HG02852 (cell line): ENCODE measurements around the gene RNF34.
A peak's percentile ranks its signal among the peaks of the same experiment; 100 is the strongest.

Experiments
- ATAC-seq: cut with Tn5 transposase; IDR thresholded peaks from one replicate; pipeline ENCODE4 v1.9.1; 2021; ENCODE audit warnings: mild to moderate bottlenecking, moderate library complexity; ENCODE audit not compliant: unreplicated experiment

RNF34 gene

DNA sequence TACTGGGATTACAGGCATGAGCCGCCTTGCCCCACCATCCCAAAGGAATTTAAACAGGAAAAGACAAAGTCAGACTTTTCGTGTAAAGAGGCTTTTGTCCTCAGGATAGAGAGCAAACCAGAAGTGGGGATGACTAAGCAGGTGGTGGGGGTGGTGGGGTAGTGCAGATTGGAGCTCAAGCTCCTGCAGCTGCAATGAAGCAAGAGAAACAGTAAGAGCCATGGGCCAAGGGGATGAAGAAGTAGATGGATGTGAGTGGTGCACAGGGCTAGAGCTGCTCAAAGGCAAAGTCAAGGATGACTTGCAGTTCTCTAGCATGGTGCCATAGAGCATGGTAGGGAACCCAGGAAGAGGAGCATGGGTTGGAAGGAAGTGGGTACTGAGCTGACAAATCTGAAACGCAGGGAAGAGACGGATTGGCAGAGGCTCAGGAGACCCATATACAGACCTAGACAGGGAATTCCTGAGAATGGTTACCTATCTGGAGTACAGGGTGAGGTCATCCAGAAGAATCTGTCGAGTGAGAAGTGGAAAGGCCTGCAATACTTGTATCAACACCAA lies 11.4 kb upstream of the RNF34 start:
- ATAC-seq = no peak

DNA sequence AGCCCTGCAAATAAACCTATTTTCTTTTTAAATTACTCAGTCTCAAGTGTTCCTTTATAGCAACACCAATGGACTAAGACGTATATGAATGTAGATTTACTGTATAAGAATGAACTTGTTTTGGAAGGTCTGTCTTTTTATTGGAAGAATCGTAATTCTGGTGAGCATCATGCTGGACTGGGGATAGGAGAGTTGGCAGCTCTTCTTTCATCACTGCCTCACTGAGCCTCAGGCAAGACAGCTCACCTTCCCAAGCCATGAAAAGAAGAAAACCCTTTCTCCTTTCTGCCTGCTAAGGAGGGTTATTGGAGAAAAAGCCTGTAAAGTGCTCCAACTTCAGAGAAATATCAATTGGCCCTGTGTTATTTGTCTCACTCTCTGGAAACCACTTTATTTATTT lies 9.1 kb upstream of the RNF34 start:
- ATAC-seq = no peak

DNA sequence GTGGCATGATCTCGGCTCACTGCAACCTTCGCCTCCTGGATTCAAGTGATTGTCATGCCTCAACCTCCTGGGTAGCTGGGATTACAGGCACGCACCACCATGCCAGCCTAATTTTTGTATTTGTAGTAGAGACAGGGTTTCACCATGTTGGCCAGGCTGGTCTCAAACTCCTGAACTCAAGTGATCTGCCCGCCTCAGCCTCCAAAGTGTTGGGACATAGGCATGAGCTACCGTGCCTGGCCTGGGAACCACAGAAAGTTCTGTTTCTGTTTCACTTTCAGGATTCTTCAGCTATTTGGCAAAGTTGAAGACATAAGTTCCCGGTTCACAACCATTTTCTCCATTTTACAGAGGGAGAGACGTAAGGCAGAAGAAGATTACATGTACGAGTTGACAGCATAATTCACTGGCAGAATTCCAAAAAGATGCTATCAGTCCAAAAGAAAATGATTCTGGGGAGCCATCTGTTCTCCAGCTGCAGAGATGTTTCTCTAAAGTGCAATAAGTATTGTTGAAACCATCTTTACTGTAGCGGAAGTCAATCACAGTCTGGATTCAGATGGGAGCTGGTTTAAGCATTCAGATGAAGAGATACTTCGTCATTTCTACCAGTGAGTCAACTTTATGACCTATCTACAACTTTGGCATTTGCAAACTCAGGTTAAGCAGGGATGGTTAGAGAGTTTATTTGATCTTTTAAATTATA lies 8.1 kb upstream of the RNF34 start:
- ATAC-seq = no peak

DNA sequence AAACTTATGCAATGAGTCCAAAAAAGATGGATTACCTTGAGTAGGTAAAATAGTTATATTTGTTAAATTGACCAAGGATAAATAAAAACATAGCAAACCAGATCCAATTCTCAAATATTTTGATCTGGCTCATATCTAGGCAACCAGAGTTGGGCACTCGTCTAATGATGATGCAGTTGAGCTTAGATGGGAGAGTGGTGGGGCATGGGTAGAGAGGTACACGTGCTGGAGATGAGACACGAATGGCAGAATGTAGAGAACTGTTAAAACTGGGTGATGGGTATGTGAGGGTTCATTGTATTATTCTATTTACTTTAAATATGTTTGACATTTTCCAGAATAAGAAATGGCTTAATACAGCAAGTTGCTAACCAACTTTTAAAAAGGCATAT lies 7.6 kb upstream of the RNF34 start:
- ATAC-seq = no peak

DNA sequence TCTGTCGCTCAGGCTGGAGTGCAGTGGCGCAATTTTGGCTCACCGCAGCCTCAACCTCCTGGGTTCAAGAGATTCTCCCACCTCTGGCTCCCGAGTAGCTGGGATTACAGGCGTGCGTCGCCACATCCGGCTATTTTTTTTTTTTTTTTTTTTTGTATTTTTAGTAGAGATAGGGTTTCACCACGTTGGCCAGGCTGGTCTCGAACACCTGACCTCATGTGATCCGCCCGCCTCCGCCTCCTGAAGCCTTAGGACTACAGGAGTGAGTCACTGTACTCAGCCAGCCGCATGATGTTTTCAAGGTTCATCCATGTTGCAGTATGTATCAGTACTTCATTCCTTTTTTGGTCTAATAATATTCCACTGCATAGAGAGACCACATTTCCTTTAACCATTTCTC lies 2.4 kb upstream of the RNF34 start:
- ATAC-seq = no peak

DNA sequence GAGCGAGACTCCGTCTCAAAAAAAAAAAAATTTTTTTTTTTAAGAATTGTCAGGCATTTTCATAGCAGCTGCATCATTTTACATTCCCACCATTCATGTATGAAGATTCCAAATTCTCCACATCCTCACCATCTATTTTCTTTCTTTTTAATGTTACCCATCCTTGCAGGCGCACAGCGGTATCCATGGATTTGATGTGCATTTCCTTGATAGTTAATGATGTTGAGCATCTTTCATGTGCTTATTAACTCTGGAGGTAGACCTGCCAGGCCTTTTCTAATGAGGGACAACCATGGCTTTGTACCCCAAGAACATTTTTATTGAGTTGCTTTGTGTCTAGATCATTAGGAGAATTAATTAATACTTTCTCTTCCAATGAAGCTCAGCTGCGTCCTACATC lies 1.6 kb upstream of the RNF34 start:
- no peak for ATAC-seq

DNA sequence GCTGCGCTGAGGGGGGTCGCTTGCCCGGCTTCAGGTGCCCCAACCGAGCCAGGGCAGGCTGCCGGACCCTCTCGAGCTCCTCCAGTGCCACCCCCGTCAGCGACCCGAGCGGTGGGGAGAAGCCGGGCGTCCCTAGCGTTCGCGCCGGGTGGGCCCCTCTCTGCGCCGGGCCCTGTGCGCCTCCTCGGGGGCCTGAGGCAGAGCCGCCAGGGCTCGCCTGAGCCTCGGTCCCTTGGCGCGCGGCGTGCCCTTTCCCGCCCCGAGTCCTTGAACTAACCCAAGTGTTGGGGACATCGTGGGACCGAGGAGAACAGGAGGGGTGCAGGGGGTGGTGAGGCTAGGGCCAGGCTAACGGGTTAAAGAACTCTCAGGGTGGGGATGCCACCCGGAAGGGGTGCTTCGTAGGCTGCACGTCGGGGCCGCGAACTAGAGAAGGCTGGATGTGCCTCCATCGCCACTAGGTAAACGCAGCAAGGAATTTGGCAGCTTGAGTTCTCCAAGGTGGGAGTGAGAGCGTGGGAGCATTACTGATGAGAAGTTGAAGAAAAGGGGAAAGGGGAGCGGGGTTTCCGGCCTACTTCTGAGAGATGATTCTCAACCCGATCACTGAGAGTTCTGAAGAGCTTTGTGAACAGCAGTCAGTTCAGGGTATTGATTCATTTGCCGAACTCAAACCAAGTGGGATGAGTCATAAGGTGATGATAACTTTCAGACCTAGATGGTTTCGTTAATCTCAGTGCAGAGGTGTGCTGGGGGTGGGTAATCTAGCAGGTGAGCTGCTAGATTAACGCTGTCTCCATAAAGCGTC lies 618 bp downstream of the RNF34 start:
- ATAC-seq = peak; percentile 43

DNA sequence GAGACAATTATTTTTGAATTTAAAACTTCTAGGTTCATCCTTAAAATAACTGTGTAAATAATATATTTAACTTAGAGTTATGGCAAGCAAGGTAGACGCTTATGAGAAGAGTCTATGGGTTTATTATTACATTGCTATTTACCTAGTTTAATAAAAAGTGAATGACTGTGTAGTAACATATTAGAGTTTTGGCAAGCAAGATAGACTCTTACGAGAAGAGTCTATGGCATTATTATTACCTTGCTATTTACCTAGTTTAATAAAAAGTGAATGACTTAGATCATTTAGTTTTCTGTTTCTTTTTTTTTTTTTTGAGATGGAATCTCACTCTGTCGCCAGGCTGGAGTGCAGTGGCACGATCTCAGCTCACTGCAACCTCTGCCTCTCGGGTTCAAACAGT lies 3.8 kb downstream of the RNF34 start:
- ATAC-seq = no peak

DNA sequence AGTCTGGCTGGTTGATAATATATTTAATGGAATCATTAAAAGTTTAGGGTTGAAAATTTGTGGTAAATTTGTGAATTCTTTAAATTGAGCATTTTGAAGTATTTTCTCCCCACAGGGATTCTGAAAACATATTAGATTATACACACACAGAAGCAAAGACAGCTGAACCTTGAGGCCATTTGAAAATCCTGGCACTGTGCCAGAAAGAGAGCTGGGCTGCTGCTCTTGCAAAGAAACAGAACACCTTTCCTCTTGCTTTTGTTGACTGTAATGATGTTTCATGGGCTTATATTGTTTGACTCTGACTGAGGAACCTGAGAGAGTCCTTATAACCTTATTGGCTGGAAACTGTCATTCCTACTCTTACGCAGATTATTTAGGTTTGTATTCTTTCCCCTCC lies 4.8 kb downstream of the RNF34 start:
- ATAC-seq = no peak

DNA sequence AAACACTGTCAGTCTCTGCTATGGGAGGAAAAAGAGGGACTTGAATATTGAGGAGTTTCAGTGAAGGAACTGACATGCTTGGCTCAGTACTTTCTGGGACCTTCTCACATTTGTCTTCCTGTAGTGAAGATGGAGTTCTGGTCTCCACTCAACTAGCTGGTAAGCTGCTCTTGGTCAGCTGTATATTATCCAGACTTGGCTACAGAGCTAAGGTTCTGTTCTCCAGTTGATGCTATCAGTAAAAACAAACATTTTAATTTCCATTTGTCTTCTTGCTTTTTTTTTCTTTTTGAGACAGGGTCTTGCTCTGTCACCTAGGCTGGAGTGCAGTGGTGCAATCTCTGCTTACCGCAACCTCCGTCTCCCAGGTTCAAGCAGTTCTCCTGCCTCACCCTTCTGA lies 5.3 kb downstream of the RNF34 start:
- no peak for ATAC-seq

DNA sequence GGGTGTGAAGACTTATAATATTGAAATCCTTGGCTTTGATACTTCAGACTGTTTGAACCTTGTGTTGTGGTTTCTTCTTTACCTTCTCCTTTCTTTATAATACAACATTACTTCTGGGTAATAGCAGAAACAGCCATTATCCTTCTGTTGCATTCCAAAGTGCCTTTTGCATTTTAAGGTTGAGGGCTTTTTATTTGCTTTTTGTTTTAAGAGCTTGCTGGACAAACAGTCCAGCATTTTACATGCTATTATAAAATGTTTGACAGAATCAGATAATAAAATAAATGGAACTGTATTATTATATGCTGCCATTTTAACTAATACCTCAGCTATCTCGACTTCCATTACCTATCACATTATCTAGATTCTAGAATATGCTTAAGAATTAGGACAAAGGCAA lies 14.0 kb downstream of the RNF34 start:
- no peak for ATAC-seq

DNA sequence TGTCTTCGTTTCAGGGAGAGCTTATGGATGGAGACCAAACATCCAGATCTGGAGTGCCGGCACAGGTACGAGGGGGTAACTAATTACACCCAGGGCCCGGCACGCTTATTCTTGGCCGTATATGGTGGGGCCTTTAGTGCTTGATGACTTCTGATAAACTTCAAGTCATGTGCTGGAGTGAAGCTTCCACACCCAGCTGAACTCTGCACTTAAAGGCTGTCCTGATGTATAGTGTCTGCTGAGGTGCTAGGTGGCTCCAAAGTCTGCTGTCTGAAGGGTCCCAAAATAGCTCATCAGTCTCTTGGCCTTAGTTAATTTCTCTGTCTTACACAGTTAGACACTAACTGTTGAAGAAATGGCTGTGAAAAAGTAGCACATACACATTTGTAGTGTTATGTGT lies 17.9 kb downstream of the RNF34 start:
- ATAC-seq = no peak

DNA sequence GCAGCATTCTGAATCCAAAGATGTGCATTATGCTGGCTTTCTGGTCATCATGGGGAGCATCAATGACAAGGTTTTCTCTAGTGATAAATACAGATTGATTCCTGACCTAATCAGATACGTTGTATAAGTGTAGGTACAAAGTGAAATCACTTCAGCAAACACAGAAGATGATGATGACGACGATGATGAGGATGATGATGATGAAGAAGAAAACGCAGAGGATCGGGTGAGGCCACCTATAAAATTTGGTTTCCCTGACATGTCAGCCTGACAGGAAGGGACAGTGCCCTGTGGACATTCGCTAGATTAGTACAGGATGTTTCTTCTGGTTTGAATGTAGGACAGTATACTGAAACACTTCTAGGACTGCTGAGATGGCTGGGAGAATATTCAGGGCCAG lies 20.2 kb downstream of the RNF34 start:
- no peak for ATAC-seq

DNA sequence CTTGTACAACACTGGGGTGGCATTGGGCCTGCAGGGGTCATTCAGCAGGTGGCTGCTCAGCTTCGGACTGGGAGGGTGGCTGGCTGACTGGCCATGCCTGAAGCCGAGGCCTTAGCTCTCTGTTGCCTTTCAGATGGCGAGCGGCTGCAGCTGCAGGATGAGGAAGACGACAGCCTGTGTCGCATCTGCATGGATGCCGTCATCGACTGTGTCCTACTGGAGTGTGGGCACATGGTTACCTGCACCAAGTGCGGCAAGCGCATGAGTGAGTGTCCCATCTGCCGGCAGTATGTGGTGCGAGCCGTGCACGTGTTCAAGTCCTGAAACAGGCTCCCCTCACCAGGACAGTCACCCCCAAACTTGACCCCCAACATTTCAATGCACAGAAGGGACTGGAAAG lies 23.3 kb downstream of the RNF34 start:
- ATAC-seq = no peak

DNA sequence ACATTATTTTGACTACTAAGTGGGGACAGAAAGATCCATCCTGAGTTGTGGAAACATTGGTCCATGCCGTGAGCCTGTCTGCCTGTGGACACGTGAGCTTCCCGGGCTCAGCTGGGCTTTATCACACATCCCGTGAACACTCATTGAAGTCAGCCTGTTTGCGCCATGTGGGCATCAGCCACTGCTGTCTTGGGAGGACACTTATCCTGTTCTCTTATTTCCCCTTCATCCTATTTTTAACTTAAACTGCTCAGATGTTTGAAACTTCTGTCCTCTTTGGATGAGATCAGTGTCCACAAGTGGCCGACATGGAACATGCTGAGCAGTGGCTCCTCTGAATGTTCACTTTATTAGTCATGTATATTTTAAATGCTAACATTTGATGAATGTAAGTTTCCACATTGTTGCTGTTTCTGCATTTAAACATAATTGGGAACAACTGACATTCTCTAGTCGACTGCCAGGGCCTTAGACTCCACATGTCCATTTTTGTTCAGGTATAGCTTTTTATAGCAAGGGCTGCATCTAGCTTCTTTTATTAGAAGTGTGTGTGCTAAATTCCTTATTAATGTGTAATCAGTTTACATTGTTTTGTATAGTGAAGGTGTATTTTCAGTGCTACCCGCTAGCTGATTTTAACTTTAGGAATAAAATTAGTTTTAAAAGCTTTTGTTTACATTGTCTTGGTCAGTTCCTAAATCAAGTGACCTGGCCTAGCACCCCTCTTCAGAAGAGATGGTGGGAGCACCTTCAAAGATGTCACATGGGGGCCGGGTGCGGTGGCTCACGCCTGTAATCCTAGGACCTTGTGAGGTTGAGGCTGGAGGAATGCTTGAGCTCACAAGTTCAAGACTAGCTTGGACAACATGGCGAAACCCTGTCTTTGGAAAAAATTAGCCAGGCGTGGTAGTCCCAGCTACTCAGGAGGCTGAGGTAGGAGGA lies 24.0 kb downstream of the RNF34 start:
- ATAC-seq = no peak

DNA sequence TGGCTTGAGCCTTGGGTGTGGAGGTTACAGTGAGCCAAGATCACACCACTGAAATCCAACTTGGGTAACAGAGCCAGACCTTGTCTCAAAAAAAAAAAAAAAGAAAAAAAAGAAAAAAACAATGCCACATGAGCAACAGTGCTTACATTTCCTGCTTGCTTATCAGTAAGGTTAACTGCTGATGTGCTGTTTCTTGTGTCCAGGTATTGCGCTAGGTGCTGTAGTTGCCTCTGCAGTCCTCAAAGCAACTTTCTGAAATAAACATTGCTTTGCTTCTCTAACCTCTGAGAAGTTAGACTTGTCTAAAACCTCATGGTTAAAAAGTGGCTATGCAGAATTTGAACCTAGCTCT lies 24.7 kb downstream of the RNF34 start:
- no peak for ATAC-seq

DNA sequence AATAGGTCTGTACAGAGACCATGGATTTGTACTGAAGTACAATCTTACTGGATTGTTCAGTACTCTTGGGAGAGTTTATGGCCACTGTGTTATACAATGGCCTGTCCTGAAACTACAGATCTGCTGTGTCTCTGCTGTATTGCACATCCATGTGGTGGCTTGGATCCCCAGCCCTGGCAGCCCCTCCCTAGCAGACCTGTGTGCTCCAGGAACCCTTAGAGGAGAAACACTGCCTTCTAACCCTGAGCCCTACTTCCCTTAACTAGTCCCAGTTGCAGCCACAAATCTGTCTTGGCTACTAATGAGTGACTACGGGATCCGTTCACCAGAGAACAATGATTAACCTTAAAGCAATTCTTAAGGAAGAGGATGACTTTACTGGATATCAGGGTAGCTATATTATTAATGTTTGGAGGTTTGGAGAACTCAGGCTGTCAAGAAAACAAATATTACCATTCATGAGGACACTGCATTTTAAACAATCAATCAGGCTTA lies 27.7 kb downstream of the RNF34 start:
- no peak for ATAC-seq

DNA sequence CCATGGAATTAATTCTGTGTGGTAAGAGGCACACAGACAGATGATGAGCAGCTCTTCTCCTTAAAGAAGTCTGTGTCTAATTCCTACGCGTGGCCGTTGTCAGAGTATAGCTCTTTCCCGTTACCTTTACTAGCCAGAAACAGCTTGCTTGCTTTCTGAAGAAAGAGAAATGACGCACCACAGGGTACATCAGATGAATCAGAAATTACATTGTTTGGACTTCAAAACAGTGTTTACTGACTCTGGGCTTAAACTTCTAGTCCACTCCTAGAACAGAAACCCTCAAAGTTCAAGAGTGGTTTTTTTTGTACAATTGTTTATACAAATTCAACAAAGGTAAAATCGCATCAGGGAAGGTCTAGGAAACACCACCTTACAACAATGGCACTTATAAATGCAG lies 29.0 kb downstream of the RNF34 start:
- no peak for ATAC-seq

DNA sequence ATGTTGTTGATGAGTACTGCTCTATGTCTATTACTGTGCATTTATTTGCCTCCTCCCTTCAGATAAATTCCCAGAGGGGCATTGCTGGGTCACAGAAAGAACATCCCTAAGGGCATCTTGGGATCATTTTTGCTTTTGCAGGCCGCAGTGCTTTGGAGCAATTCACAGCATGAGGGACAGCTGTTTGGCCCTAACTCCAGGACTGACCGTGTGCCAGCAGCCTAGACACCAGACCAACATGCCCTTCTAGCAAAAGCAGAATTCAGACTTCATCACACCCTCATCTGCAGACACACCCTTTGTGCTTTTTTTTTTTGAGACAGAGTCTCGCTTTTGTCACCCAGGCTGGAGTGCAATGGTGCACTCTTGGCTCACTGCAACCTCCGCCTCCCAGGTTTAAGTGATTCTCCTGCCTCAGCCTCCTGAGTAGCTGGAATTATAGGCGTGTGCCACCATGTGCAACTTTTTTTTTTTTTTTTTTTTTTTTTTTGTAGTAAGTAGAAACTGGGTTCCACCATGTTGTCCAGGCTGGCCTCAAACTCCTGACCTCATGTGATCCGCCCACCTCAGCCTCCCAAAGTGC lies 31.0 kb downstream of the RNF34 start:
- ATAC-seq = no peak

DNA sequence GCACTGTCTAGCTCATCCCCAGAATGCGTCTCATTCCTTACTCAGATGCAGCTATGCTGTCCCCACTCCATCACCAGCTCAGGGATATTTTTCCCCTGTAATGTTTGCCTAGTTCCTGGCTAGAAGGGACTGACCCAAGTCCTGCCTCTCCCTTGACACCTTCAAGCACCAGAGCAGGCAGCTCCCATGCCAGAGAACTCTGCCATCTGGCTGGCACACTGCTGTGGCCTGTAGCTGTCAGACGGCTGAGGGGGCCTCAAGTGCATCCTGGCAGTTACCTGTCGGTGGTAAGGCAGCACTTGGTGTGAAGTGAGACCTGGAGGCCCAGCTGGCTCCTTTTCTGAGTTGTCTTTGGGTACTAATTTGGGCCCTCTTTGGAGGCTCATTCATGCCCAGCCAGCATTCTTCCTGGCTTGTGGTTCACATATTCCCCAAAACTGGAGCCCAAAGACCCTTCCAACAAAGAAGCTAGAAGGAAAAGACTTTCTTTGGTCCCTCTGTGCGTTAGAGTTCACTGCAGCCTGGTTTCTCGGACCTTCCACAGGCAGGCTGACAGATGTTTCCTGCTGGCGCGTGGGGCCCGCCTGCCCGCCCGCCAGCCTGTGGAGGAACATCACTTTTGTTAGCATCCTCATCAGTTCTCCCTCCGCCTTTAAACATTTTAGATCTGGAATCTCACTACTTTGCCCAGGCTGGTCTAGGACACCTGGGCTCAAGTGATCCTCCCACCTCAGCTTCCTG lies 33.0 kb downstream of the RNF34 start:
- no peak for ATAC-seq
